WTC11 (cell line): ENCODE data around the gene FGR. TPM values are rescaled to one million over a fixed set of nuclear protein-coding genes. Genes with fewer than 3 reads are reported as not detected.

Experiments used
- ATAC-seq: fragments of 200-7000 bp; cut with Tn5 transposase; 2 replicates; pipeline ENCODE4 v1.10.0; 2021; ENCODE audit warnings: mild to moderate bottlenecking, moderate library complexity
- CTCF ChIA-PET: fragments of 300-600 bp; sonication (Branson Sonifier 250); formaldehyde crosslinking; loops from one replicate; lab custom pipeline; 2021; ENCODE audit warnings: antibody characterized with exemption; lab: Charles Lee
- POLR2A ChIA-PET: fragments of 350-600 bp; sonication (Branson Sonifier 250); formaldehyde crosslinking; loops from one replicate; lab custom pipeline; 2021; ENCODE audit warnings: antibody characterized with exemption; lab: Charles Lee
- DNase-seq: peaks from one replicate; pipeline ENCODE4 v3.0.0; 2021; ENCODE audit warnings: low spot score
- H3K27ac Mint-ChIP-seq: 2 replicates; pipeline ENCODE4 v1.8.0; 2021; ENCODE audit warnings: mixed read lengths
- H3K27me3 Mint-ChIP-seq: 2 replicates; pipeline ENCODE4 v1.8.0; 2021; ENCODE audit warnings: low read depth, mild to moderate bottlenecking, moderate library complexity, mixed read lengths
- H3K36me3 Mint-ChIP-seq: 2 replicates; pipeline ENCODE4 v1.8.0; 2021; ENCODE audit warnings: mixed read lengths
- H3K4me1 Mint-ChIP-seq: 2 replicates; pipeline ENCODE4 v1.8.0; 2022; ENCODE audit warnings: mixed read lengths
- H3K4me3 Mint-ChIP-seq: 2 replicates; pipeline ENCODE4 v1.8.0; 2021; ENCODE audit warnings: mild to moderate bottlenecking, moderate library complexity, mixed read lengths
- H3K9me3 Mint-ChIP-seq: 2 replicates; pipeline ENCODE4 v1.8.0; 2021; ENCODE audit warnings: mixed read lengths
- CREB1 ChIP-seq: sonication (generic); formaldehyde crosslinking; IDR thresholded peaks from 2 replicates; pipeline ENCODE4 v1.8.0; 2023; ENCODE audit warnings: mild to moderate bottlenecking, missing genetic modification reagents
- ESRRA ChIP-seq: sonication (generic); formaldehyde crosslinking; IDR thresholded peaks from 2 replicates; pipeline ENCODE4 v1.8.1; 2022; ENCODE audit warnings: mild to moderate bottlenecking, missing genetic modification reagents, borderline replicate concordance
- FOXP1 ChIP-seq: sonication (generic); formaldehyde crosslinking; IDR thresholded peaks from 2 replicates; pipeline ENCODE4 v1.8.0; 2022; ENCODE audit warnings: missing genetic modification reagents, mild to moderate bottlenecking, moderate library complexity, borderline replicate concordance
- GRHL2 ChIP-seq: fragments of 250-450 bp; sonication (Bioruptor Pico); IDR thresholded peaks from 2 replicates; pipeline ENCODE4 v1.8.0; 2022; ENCODE audit warnings: mild to moderate bottlenecking, moderate library complexity; ENCODE audit not compliant: insufficient replicate concordance, severe bottlenecking
- GTF2I ChIP-seq: fragments of 250-450 bp; sonication (Bioruptor Pico); conservative IDR thresholded peaks from 2 replicates; pipeline ENCODE4 v1.4.0; 2021; ENCODE audit warnings: mild to moderate bottlenecking
- HMGA2 ChIP-seq: fragments of 250-450 bp; sonication (Bioruptor Pico); IDR thresholded peaks from 2 replicates; pipeline ENCODE4 v1.4.0; 2021; ENCODE audit warnings: mild to moderate bottlenecking, moderate library complexity
- JUN ChIP-seq: sonication (generic); formaldehyde crosslinking; IDR thresholded peaks from 2 replicates; pipeline ENCODE4 v1.8.0; 2023; ENCODE audit warnings: mild to moderate bottlenecking, missing genetic modification reagents
- NFYB ChIP-seq: sonication (generic); formaldehyde crosslinking; conservative IDR thresholded peaks from 2 replicates; pipeline ENCODE4 v1.8.0; 2022; ENCODE audit warnings: low read depth, missing genetic modification reagents
- NR3C1 ChIP-seq: sonication (generic); formaldehyde crosslinking; conservative IDR thresholded peaks from 2 replicates; pipeline ENCODE4 v1.8.1; 2023; ENCODE audit warnings: low read depth, mild to moderate bottlenecking, missing genetic modification reagents
- OVOL2 ChIP-seq: fragments of 250-450 bp; sonication (Bioruptor Pico); IDR thresholded peaks from 2 replicates; pipeline ENCODE4 v1.9.0; 2021; ENCODE audit warnings: mild to moderate bottlenecking, borderline replicate concordance
- PRRX2 ChIP-seq: fragments of 250-450 bp; sonication (Bioruptor Pico); IDR thresholded peaks from 2 replicates; pipeline ENCODE4 v1.8.0; 2021; ENCODE audit warnings: mild to moderate bottlenecking
- SMAD3 ChIP-seq: sonication (generic); formaldehyde crosslinking; IDR thresholded peaks from 2 replicates; pipeline ENCODE4 v1.8.0; 2022; ENCODE audit warnings: missing genetic modification reagents, mild to moderate bottlenecking, borderline replicate concordance
- SP1 ChIP-seq: sonication (generic); formaldehyde crosslinking; conservative IDR thresholded peaks from 2 replicates; pipeline ENCODE4 v1.8.1; 2022; ENCODE audit warnings: missing genetic modification reagents
- TCF7 ChIP-seq: sonication (generic); formaldehyde crosslinking; IDR thresholded peaks from 2 replicates; pipeline ENCODE4 v1.8.0; 2022; ENCODE audit warnings: mild to moderate bottlenecking, low read depth, missing genetic modification reagents, moderate library complexity
- TP53 ChIP-seq: sonication (generic); formaldehyde crosslinking; IDR thresholded peaks from 2 replicates; pipeline ENCODE4 v1.8.1; 2023; ENCODE audit warnings: mild to moderate bottlenecking, missing genetic modification reagents
- ZNF138 ChIP-seq: sonication (generic); formaldehyde crosslinking; conservative IDR thresholded peaks from 2 replicates; pipeline ENCODE4 v1.8.1; 2022; ENCODE audit warnings: mild to moderate bottlenecking, moderate library complexity, missing genetic modification reagents
- ZNF263 ChIP-seq: sonication (generic); formaldehyde crosslinking; IDR thresholded peaks from 2 replicates; pipeline ENCODE4 v1.8.1; 2022; ENCODE audit warnings: low read depth, mild to moderate bottlenecking, moderate library complexity, missing genetic modification reagents
- ZNF317 ChIP-seq: sonication (generic); formaldehyde crosslinking; IDR thresholded peaks from 2 replicates; pipeline ENCODE4 v1.8.1; 2023; ENCODE audit warnings: low read depth, mild to moderate bottlenecking, moderate library complexity, missing genetic modification reagents, borderline replicate concordance
- total RNA-seq: library from RNA; stranded (reverse); gene quantifications from 3 replicates; pipeline ENCODE4 v1.2.3, GENCODE V29; 2021
- TF ChIP-seq, protein P1 (sequence below): fragments of 250-450 bp; sonication (Bioruptor Pico); IDR thresholded peaks from 2 replicates; pipeline ENCODE4 v2.1.2; 2022; ENCODE audit warnings: mild to moderate bottlenecking, moderate library complexity
- TF ChIP-seq, protein P2 (sequence below): sonication (generic); formaldehyde crosslinking; IDR thresholded peaks from 2 replicates; pipeline ENCODE4 v1.8.0; 2022; ENCODE audit warnings: mild to moderate bottlenecking, missing genetic modification reagents
- TF ChIP-seq, protein P3 (sequence below): sonication (generic); formaldehyde crosslinking; IDR thresholded peaks from 2 replicates; pipeline ENCODE4 v1.8.1; 2022; ENCODE audit warnings: mild to moderate bottlenecking, missing genetic modification reagents, moderate library complexity, borderline replicate concordance
- TF ChIP-seq, protein P4 (sequence below): sonication (generic); formaldehyde crosslinking; IDR thresholded peaks from 2 replicates; pipeline ENCODE4 v1.8.1; 2023; ENCODE audit warnings: mild to moderate bottlenecking, missing genetic modification reagents, moderate library complexity
- TF ChIP-seq, protein P5 (sequence below): sonication (generic); formaldehyde crosslinking; conservative IDR thresholded peaks from 2 replicates; pipeline ENCODE4 v1.8.1; 2023; ENCODE audit warnings: mild to moderate bottlenecking, low read depth, missing genetic modification reagents, moderate library complexity

Gene FGR
- total RNA-seq, 1 experiment from 2014 or later: 0.77 TPM

DNA sequence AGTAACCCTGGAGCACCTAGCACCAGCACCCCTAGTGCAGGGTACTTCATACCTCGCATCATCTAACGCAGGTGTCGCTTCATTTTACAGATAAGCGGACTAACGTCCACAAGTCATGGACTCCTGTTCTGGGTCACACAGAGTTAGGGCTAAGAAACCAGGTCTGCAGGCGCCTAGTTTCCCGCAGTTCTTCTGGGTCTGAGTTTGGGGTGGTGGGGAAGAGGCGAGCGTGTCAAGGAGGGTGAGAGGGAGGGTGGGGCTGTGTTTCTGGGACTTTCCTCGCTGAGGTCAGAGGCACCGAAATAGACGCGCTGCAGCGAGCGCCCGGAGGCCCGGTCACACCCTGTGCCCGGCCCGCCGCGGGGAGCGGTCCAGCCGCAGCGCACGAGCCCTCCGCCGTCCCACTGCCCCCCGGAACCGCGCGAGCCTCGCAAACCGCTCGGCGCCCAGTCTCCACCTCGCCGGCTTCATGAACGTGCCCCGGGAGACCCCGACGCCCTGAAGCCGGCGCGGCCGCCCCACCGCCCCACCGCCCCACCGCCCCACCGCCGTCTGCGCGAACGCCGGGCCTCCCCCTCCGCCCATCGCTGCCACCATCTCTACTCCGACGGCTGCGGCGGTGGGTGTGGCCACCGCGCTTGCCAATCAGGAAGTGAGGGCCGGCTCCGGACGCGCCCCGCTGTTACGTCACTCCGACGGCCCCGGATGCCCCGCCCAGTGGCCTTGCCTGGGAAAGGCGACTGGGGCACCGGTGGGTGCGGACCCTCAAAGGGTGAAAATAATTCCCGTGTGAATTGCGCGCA is 24.7 kb upstream of the FGR start:
- DNase-seq (peak; percentile 96), ATAC-seq (peak; percentile 64)
- H3K4me3 Mint-ChIP-seq: peak overlapping the region; percentile 80
- peaks cover 48% of the 10 kb centered on the region for H3K4me1 Mint-ChIP-seq
- no peaks in the 10 kb centered on the region for H3K36me3 Mint-ChIP-seq
- peaks cover 3% of the 10 kb centered on the region; the same call in 1 of the 2 replicates for H3K27me3 Mint-ChIP-seq
- H3K9me3 Mint-ChIP-seq: no peaks in the 10 kb centered on the region
- H3K27ac Mint-ChIP-seq: 0 out of 2 replicates have a peak overlapping the region, but pooled peaks have one; percentile 71
- ChIA-PET CTCF (interaction anchor here (0.7 to 10.1 kb wide), 9 partner anchors 10 to 302 kb away, joined by 3 to 367 read pairs (median 8); partner anchors contain the start of gene AHDC1), POLR2A (no interaction called here)
- peak; percentile 57 for TF ChIP-seq NFYB (CRISPR knock-in tag)
- TF ChIP-seq ZNF317 (CRISPR knock-in tag): no peak
- peak; percentile 86 for TF ChIP-seq SP1 (CRISPR knock-in tag)
- no peak for TF ChIP-seq SMAD3 (CRISPR knock-in tag)

DNA sequence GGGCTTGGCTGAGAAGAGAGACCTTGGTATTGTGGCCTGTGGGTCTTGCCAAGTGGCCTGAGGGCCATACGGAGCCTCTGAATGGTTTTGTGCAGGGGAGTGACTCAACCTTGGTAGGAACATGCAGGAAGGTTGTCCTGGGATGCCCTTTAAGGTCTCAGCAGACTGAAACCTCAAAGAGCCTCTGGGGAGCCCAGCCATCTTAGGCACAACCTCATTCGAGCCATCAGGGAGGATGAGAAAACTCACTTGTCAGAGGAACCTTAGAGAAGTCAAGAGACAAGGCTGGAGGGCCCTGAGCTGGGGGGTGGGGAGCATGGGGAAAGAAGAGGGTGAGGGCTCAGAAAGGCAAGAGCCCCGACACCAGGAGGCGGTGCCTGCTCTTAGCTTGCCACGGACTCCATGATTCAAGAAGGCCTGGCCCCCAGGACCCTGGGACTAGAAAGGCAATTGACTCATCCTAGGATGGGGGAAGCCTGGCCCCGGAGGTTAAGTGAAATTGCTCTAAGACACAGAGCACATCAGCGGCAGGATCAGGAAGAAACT is 24.0 kb upstream of the FGR start:
- Mint-ChIP-seq H3K4me3 (peak overlapping the region; percentile 80), H3K9me3 (no peaks in the 10 kb centered on the region), H3K36me3 (no peaks in the 10 kb centered on the region), H3K4me1 (peaks cover 49% of the 10 kb centered on the region), H3K27ac (peak overlapping the region; percentile 32; the same call in 1 of the 2 replicates), H3K27me3 (peaks cover 3% of the 10 kb centered on the region; the same call in 1 of the 2 replicates)
- DNase-seq (no peak), ATAC-seq (0 out of 2 replicates have a peak, but pooled peaks have one; percentile 1)
- CTCF ChIA-PET: interaction anchor here (0.6 to 1.6 kb wide), 9 partner anchors 9 to 302 kb away, joined by 3 to 17 read pairs (median 4); no protein-coding TSS in a partner anchor
- TF ChIP-seq TCF7 (CRISPR knock-in tag) (no peak), FOXP1 (CRISPR knock-in tag) (no peak), GRHL2 (CRISPR knock-in tag) (no peak), ZNF263 (CRISPR knock-in tag) (no peak), CREB1 (no peak), HMGA2 (CRISPR knock-in tag) (no peak), ZNF138 (no peak), GTF2I (no peak), TP53 (CRISPR knock-in tag) (no peak), OVOL2 (no peak), NR3C1 (CRISPR knock-in tag) (no peak), PRRX2 (CRISPR knock-in tag) (no peak), JUN (CRISPR knock-in tag) (no peak), ESRRA (CRISPR knock-in tag) (no peak)
- TF ChIP-seq, protein P1, sequence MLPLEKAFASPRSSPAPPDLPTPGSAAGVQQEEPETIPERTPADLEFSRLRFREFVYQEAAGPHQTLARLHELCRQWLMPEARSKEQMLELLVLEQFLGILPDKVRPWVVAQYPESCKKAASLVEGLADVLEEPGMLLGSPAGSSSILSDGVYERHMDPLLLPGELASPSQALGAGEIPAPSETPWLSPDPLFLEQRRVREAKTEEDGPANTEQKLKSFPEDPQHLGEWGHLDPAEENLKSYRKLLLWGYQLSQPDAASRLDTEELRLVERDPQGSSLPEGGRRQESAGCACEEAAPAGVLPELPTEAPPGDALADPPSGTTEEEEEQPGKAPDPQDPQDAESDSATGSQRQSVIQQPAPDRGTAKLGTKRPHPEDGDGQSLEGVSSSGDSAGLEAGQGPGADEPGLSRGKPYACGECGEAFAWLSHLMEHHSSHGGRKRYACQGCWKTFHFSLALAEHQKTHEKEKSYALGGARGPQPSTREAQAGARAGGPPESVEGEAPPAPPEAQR (CRISPR knock-in tag): no peak
- TF ChIP-seq, protein P2, sequence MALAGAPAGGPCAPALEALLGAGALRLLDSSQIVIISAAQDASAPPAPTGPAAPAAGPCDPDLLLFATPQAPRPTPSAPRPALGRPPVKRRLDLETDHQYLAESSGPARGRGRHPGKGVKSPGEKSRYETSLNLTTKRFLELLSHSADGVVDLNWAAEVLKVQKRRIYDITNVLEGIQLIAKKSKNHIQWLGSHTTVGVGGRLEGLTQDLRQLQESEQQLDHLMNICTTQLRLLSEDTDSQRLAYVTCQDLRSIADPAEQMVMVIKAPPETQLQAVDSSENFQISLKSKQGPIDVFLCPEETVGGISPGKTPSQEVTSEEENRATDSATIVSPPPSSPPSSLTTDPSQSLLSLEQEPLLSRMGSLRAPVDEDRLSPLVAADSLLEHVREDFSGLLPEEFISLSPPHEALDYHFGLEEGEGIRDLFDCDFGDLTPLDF (CRISPR knock-in tag): no peak
- TF ChIP-seq, protein P3, sequence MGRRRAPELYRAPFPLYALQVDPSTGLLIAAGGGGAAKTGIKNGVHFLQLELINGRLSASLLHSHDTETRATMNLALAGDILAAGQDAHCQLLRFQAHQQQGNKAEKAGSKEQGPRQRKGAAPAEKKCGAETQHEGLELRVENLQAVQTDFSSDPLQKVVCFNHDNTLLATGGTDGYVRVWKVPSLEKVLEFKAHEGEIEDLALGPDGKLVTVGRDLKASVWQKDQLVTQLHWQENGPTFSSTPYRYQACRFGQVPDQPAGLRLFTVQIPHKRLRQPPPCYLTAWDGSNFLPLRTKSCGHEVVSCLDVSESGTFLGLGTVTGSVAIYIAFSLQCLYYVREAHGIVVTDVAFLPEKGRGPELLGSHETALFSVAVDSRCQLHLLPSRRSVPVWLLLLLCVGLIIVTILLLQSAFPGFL (CRISPR knock-in tag): no peak
- TF ChIP-seq, protein P4, sequence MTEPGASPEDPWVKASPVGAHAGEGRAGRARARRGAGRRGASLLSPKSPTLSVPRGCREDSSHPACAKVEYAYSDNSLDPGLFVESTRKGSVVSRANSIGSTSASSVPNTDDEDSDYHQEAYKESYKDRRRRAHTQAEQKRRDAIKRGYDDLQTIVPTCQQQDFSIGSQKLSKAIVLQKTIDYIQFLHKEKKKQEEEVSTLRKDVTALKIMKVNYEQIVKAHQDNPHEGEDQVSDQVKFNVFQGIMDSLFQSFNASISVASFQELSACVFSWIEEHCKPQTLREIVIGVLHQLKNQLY (CRISPR knock-in tag): no peak
- TF ChIP-seq, protein P5, sequence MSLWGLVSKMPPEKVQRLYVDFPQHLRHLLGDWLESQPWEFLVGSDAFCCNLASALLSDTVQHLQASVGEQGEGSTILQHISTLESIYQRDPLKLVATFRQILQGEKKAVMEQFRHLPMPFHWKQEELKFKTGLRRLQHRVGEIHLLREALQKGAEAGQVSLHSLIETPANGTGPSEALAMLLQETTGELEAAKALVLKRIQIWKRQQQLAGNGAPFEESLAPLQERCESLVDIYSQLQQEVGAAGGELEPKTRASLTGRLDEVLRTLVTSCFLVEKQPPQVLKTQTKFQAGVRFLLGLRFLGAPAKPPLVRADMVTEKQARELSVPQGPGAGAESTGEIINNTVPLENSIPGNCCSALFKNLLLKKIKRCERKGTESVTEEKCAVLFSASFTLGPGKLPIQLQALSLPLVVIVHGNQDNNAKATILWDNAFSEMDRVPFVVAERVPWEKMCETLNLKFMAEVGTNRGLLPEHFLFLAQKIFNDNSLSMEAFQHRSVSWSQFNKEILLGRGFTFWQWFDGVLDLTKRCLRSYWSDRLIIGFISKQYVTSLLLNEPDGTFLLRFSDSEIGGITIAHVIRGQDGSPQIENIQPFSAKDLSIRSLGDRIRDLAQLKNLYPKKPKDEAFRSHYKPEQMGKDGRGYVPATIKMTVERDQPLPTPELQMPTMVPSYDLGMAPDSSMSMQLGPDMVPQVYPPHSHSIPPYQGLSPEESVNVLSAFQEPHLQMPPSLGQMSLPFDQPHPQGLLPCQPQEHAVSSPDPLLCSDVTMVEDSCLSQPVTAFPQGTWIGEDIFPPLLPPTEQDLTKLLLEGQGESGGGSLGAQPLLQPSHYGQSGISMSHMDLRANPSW (CRISPR knock-in tag): no peak
- POLR2A ChIA-PET: no interaction called here
